GM10248 (cell line): ENCODE data around the gene EFCAB6.

Experiments
- CTCF ChIA-PET: fragments of 300-600 bp; sonication (Branson Sonifier 250); formaldehyde crosslinking; extraction: SDS; loops from one replicate; lab custom pipeline; 2021; ENCODE audit warnings: antibody characterized with exemption; lab: Yijun Ruan, JAX
- POLR2A ChIA-PET: fragments of 350-650 bp; sonication (Branson Sonifier 250); formaldehyde crosslinking; extraction: SDS; loops from one replicate; lab custom pipeline; 2020; ENCODE audit warnings: antibody characterized with exemption; lab: Yijun Ruan, JAX
- DNase-seq: peaks from one replicate; pipeline ENCODE4 v3.0.0; 2012; ENCODE audit errors: extremely low spot score
- CTCF ChIP-seq: IDR thresholded peaks from 2 replicates; pipeline ENCODE4 v1.5.1; 2012; ENCODE audit warnings: mild to moderate bottlenecking, low read depth; ENCODE audit errors: extremely low read depth, missing control alignments, control extremely low read depth

EFCAB6 gene

GRCh38 chr22:43483669-43484068 lies 328.4 kb downstream of the EFCAB6 start:
- TF ChIP-seq CTCF = no peak
- CTCF ChIA-PET = no interaction called here
- DNase-seq = no peak
- POLR2A ChIA-PET = no interaction called here

GRCh38 chr22:43483266-43483665 lies 328.8 kb downstream of the EFCAB6 start:
- TF ChIP-seq CTCF = no peak
- POLR2A ChIA-PET = no interaction called here
- CTCF ChIA-PET = interaction anchor here (1.4 kb wide), 1 partner anchor 209 kb away, joined by 3 read pairs; no protein-coding TSS in a partner anchor
- DNase-seq = no peak

- no peak for TF ChIP-seq CTCF
- POLR2A ChIA-PET = no interaction called here
- no peak for DNase-seq
- CTCF ChIA-PET = interaction anchor here (1.4 kb wide), 1 partner anchor 208 kb away, joined by 3 read pairs; no protein-coding TSS in a partner anchor
These were observed 329.8 kb downstream of the EFCAB6 start for GRCh38 chr22:43482318-43482625.

GRCh38 chr22:43481568-43482317 lies 330.4 kb downstream of the EFCAB6 start:
- DNase-seq = no peak
- ChIA-PET POLR2A (no interaction called here), CTCF (interaction anchor here (0.9 to 1.4 kb wide), 2 partner anchors 21 to 208 kb away, joined by 3 read pairs; no protein-coding TSS in a partner anchor)
- no peak for TF ChIP-seq CTCF

- POLR2A ChIA-PET = no interaction called here
- DNase-seq = no peak
- TF ChIP-seq CTCF = no peak
- CTCF ChIA-PET = interaction anchor here (0.9 to 1.6 kb wide), 3 partner anchors 11 to 405 kb away, joined by 3 to 5 read pairs (median 4); no protein-coding TSS in a partner anchor
These were observed 332.1 kb downstream of the EFCAB6 start for GRCh38 chr22:43479962-43480361.

GRCh38 chr22:43479301-43479950 lies 332.7 kb downstream of the EFCAB6 start:
- DNase-seq = no peak
- no peak for TF ChIP-seq CTCF
- ChIA-PET CTCF (interaction anchor here (0.9 to 1.6 kb wide), 3 partner anchors 10 to 406 kb away, joined by 3 to 5 read pairs (median 4); no protein-coding TSS in a partner anchor), POLR2A (no interaction called here)
